IMR-90 (cell line): ENCODE data around the gene CDK1. TPM values are rescaled to one million over a fixed set of nuclear protein-coding genes. Genes with fewer than 3 reads are reported as not detected.

Experiments used
- ATAC-seq: fragments of 200-7000 bp; cut with Tn5 transposase; 2 replicates; pipeline ENCODE4 v1.9.1; 2020; ENCODE audit warnings: low read depth, mild to moderate bottlenecking, moderate library complexity
- BruUV-seq: library from RNA; stranded (reverse); fragments of 400-500 nt; replicated peaks from 2 replicates; lab custom pipeline; 2021; lab: Mats Ljungman, UMichigan
- CTCF ChIA-PET: fragments of 300-600 bp; formaldehyde crosslinking; extraction: SDS; loops from one replicate; lab custom pipeline; 2021; ENCODE audit warnings: antibody characterized with exemption; lab: Yijun Ruan, JAX
- POLR2A ChIA-PET: fragments of 300-600 bp; sonication (Branson Sonifier 250); formaldehyde crosslinking; loops from one replicate; lab custom pipeline; 2022; ENCODE audit warnings: antibody characterized with exemption; ENCODE audit not compliant: unreplicated experiment; lab: Charles Lee
- DNase-seq: peaks from one replicate; pipeline ENCODE4 v3.0.0; 2013
- H2AFZ ChIP-seq: replicated peaks from 2 replicates; pipeline ENCODE3; 2013; ENCODE audit warnings: low read length, mild to moderate bottlenecking; ENCODE audit not compliant: poor library complexity
- H2AK5ac ChIP-seq: 2 replicates; pipeline ENCODE4 v1.6.1; 2013; ENCODE audit warnings: low read depth, low read length, inconsistent platforms
- H2AK9ac ChIP-seq: replicated peaks from 2 replicates; pipeline ENCODE3; 2013; ENCODE audit warnings: mild to moderate bottlenecking, low read depth, low read length, moderate library complexity; ENCODE audit not compliant: poor library complexity
- H2BK120ac ChIP-seq: 2 replicates; pipeline ENCODE4 v1.6.1; 2013; ENCODE audit warnings: low read depth, low read length, inconsistent platforms
- H2BK15ac ChIP-seq: 3 replicates; pipeline ENCODE4 v1.6.1; 2013; ENCODE audit warnings: low read depth, low read length, inconsistent platforms
- H2BK20ac ChIP-seq: 2 replicates; pipeline ENCODE4 v1.6.1; 2013; ENCODE audit warnings: low read depth, mild to moderate bottlenecking, inconsistent platforms, low read length, moderate library complexity
- H2BK5ac ChIP-seq: 2 replicates; pipeline ENCODE4 v1.6.1; 2013; ENCODE audit warnings: mild to moderate bottlenecking, low read depth, low read length, inconsistent platforms; ENCODE audit not compliant: poor library complexity, severe bottlenecking
- H3K14ac ChIP-seq: replicated peaks from 2 replicates; pipeline ENCODE4 v1.6.1; 2013; ENCODE audit warnings: low read depth, low read length, inconsistent platforms
- H3K18ac ChIP-seq: 2 replicates; pipeline ENCODE4 v1.6.1; 2013; ENCODE audit warnings: low read depth, low read length, control low read depth
- H3K23ac ChIP-seq: 2 replicates; pipeline ENCODE4 v1.6.1; 2013; ENCODE audit warnings: low read depth, low read length, inconsistent platforms
- H3K27ac ChIP-seq: 2 replicates; pipeline ENCODE4 v1.5.1; 2013; ENCODE audit warnings: mild to moderate bottlenecking, control low read depth, low read length; ENCODE audit not compliant: insufficient read depth
- H3K27me3 ChIP-seq: 2 replicates; pipeline ENCODE4 v1.6.1; 2013; ENCODE audit warnings: low read length; ENCODE audit not compliant: control insufficient read depth, insufficient read depth
- H3K36me3 ChIP-seq: 2 replicates; pipeline ENCODE4 v1.6.1; 2013; ENCODE audit warnings: low read length, mixed read lengths; ENCODE audit not compliant: control insufficient read depth, insufficient read depth
- H3K4ac ChIP-seq: 2 replicates; pipeline ENCODE4 v1.6.1; 2013; ENCODE audit warnings: low read depth, low read length, inconsistent platforms
- H3K4me1 ChIP-seq: 2 replicates; pipeline ENCODE4 v1.6.1; 2013; ENCODE audit warnings: low read length, mixed read lengths; ENCODE audit not compliant: control insufficient read depth, insufficient read depth
- H3K4me2 ChIP-seq: 2 replicates; pipeline ENCODE4 v1.6.1; 2013; ENCODE audit warnings: low read depth, mild to moderate bottlenecking, control low read depth, low read length, moderate library complexity
- H3K4me3 ChIP-seq: 2 replicates; pipeline ENCODE4 v1.5.1; 2013; ENCODE audit warnings: low read depth, mild to moderate bottlenecking, control low read depth, low read length, moderate library complexity; ENCODE audit not compliant: insufficient read depth
- H3K56ac ChIP-seq: 2 replicates; pipeline ENCODE4 v1.6.1; 2013; ENCODE audit warnings: low read length, inconsistent platforms; ENCODE audit not compliant: insufficient read depth; ENCODE audit errors: extremely low read depth
- H3K79me1 ChIP-seq, 2 experiments: 2 replicates each; pipeline ENCODE4 v1.6.1; 2013; ENCODE audit warnings: low read length in 2 of 2, inconsistent platforms in 1 of 2, low read depth in 1 of 2
- H3K9ac ChIP-seq: 2 replicates; pipeline ENCODE4 v1.6.1; 2013; ENCODE audit warnings: low read depth, low read length, control low read depth
- H3K9me1 ChIP-seq: 2 replicates; pipeline ENCODE4 v1.6.1; 2013; ENCODE audit warnings: low read length, inconsistent platforms; ENCODE audit not compliant: insufficient read depth
- H3K9me3 ChIP-seq: 2 replicates; pipeline ENCODE4 v1.6.1; 2013; ENCODE audit warnings: low read length; ENCODE audit not compliant: control insufficient read depth, insufficient read depth
- H4K20me1 ChIP-seq: 2 replicates; pipeline ENCODE4 v1.6.1; 2013; ENCODE audit warnings: low read length, inconsistent platforms; ENCODE audit not compliant: insufficient read depth
- H4K5ac ChIP-seq: 2 replicates; pipeline ENCODE4 v1.6.1; 2013; ENCODE audit warnings: mild to moderate bottlenecking, low read depth, low read length, control low read depth
- H4K8ac ChIP-seq, 2 experiments: 2 replicates each; pipeline ENCODE4 v1.6.1; 2013; ENCODE audit warnings: low read depth in 2 of 2, low read length in 2 of 2, control low read depth in 1 of 2, inconsistent platforms in 1 of 2
- H4K91ac ChIP-seq: 2 replicates; pipeline ENCODE4 v1.6.1; 2013; ENCODE audit warnings: low read depth, low read length, inconsistent platforms; ENCODE audit not compliant: insufficient read depth
- BHLHE40 ChIP-seq: fragments of 150-350 bp; IDR thresholded peaks from 2 replicates; pipeline ENCODE4 v1.6.1; 2016; ENCODE audit warnings: mild to moderate bottlenecking, low read depth, low read length
- CEBPB ChIP-seq: IDR thresholded peaks from 2 replicates; pipeline ENCODE4 v1.6.1; 2012; ENCODE audit warnings: low read depth, low read length, improper control_type of control experiment
- CHD1 ChIP-seq: IDR thresholded peaks from 2 replicates; pipeline ENCODE4 v1.6.1; 2012; ENCODE audit warnings: low read depth, low read length, improper control_type of control experiment
- CTCF ChIP-seq: conservative IDR thresholded peaks from 2 replicates; pipeline ENCODE4 v1.5.1; 2012; ENCODE audit warnings: mild to moderate bottlenecking, low read depth, low read length, improper control_type of control experiment
- MAZ ChIP-seq: IDR thresholded peaks from 2 replicates; pipeline ENCODE4 v1.6.1; 2012; ENCODE audit warnings: low read depth, mild to moderate bottlenecking, low read length, improper control_type of control experiment, moderate library complexity, borderline replicate concordance
- NFE2L2 ChIP-seq: fragments of 150-350 bp; IDR thresholded peaks from 2 replicates; pipeline ENCODE4 v1.6.1; 2016; ENCODE audit warnings: low read depth, mild to moderate bottlenecking, low read length
- POLR2A ChIP-seq: IDR thresholded peaks from 2 replicates; pipeline ENCODE4 v1.6.1; 2012; ENCODE audit warnings: mild to moderate bottlenecking, low read depth, low read length
- RAD21 ChIP-seq: IDR thresholded peaks from 2 replicates; pipeline ENCODE4 v1.6.1; 2012; ENCODE audit warnings: low read length, improper control_type of control experiment
- RCOR1 ChIP-seq: IDR thresholded peaks from 2 replicates; pipeline ENCODE4 v1.6.1; 2012; ENCODE audit warnings: mild to moderate bottlenecking, low read length, improper control_type of control experiment; ENCODE audit not compliant: insufficient replicate concordance
- RFX5 ChIP-seq: IDR thresholded peaks from 2 replicates; pipeline ENCODE4 v1.8.0; 2012; ENCODE audit warnings: low read depth, mild to moderate bottlenecking, low read length, moderate library complexity
- WGBS, 2 experiments: methylation state at CpG; one replicate each; pipeline versions ENCODE4 v1.1.5 to v1.1.7; 2013; ENCODE audit warnings: missing lambda C conversion rate in 2 of 2; ENCODE audit not compliant: insufficient read length in 1 of 2; ENCODE audit errors: extremely low coverage in 2 of 2; 5-methylcytosine and 5-hydroxymethylcytosine counted together
- dilution Hi-C: fragments of 300-500 bp; cut with HindIII; formaldehyde crosslinking; loops from one replicate; pipeline ENCODE4 v1.14.3; 2018; ENCODE audit warnings: low sequenced_read_pairs; ENCODE audit not compliant: unreplicated experiment
- in situ Hi-C: fragments of 300-500 bp; cut with MboI; formaldehyde crosslinking; loops from 3 replicates; pipeline ENCODE4 v1.14.3; 2019; ENCODE audit warnings: low sequenced_read_pairs, inconsistent platforms, mixed read lengths
- intact Hi-C: fragments of 100-400 bp; cut with micrococcal nuclease; formaldehyde crosslinking; loops from 2 replicates; pipeline ENCODE4 v1.10.0; 2022
- polyA plus RNA-seq, 3 experiments: library from polyadenylated mRNA; depleted of rRNA; stranded (reverse); fragments of >200 nt; gene quantifications; 2 replicates each; pipeline ENCODE4 v1.2.3, GENCODE V29; 2012; ENCODE audit warnings: low replicate concordance in 1 of 3
- total RNA-seq: library from RNA; depleted of rRNA; stranded (reverse); fragments of >200 nt; gene quantifications from 2 replicates; pipeline ENCODE4 v1.2.3, GENCODE V29; 2012

The CDK1 gene
- total and polyA plus RNA-seq, 2 of the 4 experiments (the other 2 are of a cell fraction) = 21.9 to 28.1 TPM

DNA sequence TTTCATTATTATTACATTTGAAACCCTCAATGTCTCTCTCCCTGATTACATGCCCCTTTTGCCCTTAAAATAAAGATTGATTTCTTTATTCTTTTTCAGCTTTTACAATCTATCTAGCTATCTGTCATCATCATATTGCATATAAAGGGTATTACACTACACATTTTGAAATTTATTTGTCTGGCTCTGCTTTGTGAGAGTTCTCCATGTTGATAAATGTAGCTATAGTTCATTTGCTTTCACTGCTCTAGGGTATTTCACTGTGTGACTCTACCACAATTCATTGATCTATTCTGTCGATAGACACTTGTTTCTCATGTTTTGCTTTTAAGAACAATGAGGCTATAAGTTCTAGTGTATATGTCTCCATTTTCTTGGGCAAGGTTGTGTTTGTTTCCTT lies 25.6 kb downstream of the CDK1 start:
- H3K27ac ChIP-seq = no peak overlapping the region
- no CpG with 5 or more reads among the region's 1 CpG for WGBS, 2 experiments
- no peaks in the 10 kb centered on the region for H3K27me3 ChIP-seq
- no peak overlapping the region for H3K4me2 ChIP-seq
- H2BK20ac ChIP-seq = no peak overlapping the region
- H4K5ac ChIP-seq = no peak overlapping the region
- H3K79me1 ChIP-seq = peaks cover 0 to 2% of the 10 kb centered on the region in 2 experiments; a peak in 1 of 4 replicates
- intact Hi-C loops (loop anchor here (10.0 kb wide), 1 partner anchor 1461 kb away; the partner anchor contains the start of gene RTKN2), dilution Hi-C loops (no loop called here), in situ Hi-C loops (loop anchor here (25.0 kb wide), 2 partner anchors 1233 to 1433 kb away; no protein-coding TSS in a partner anchor)
- no peak overlapping the region for H3K9ac ChIP-seq
- H2AK5ac ChIP-seq = no peak overlapping the region
- DNase-seq (no peak), ATAC-seq (no peak)
- no peaks in the 10 kb centered on the region for H4K20me1 ChIP-seq
- no peak overlapping the region for H4K91ac ChIP-seq
- H2BK15ac ChIP-seq = no peak overlapping the region
- H3K36me3 ChIP-seq = no peaks in the 10 kb centered on the region
- no peak overlapping the region for H4K8ac ChIP-seq
- H3K9me1 ChIP-seq = no peaks in the 10 kb centered on the region
- H3K23ac ChIP-seq = no peak overlapping the region
- H3K4ac ChIP-seq = no peak overlapping the region
- BruUV-seq = no TSS peak
- no peak overlapping the region for H3K56ac ChIP-seq
- H2AK9ac ChIP-seq = no peak overlapping the region
- H3K18ac ChIP-seq = no peak overlapping the region
- no peak overlapping the region for H2BK120ac ChIP-seq
- H2AFZ ChIP-seq = no peak overlapping the region
- no peak overlapping the region for H3K4me3 ChIP-seq
- no peak overlapping the region for H2BK5ac ChIP-seq
- no peaks in the 10 kb centered on the region for H3K9me3 ChIP-seq
- CTCF ChIA-PET = no interaction called here
- POLR2A ChIA-PET = no interaction called here
- no peak for TF ChIP-seq POLR2A
- no peak for TF ChIP-seq NFE2L2
- no peak for TF ChIP-seq RFX5
- TF ChIP-seq RAD21 = no peak
- no peak for TF ChIP-seq BHLHE40
- TF ChIP-seq CHD1 = no peak
- TF ChIP-seq RCOR1 = no peak
- TF ChIP-seq CTCF = no peak
- TF ChIP-seq MAZ = no peak
- TF ChIP-seq CEBPB = no peak
- no peak overlapping the region for H3K14ac ChIP-seq
- peaks cover 5% of the 10 kb centered on the region for H3K4me1 ChIP-seq
